H1 (cell line): ENCODE results near the gene DNER.

Experiments used
- EGR1 ChIP-seq: IDR thresholded peaks from 2 replicates; pipeline ENCODE4 v1.6.1; 2011; ENCODE audit warnings: low read depth, low read length, borderline replicate concordance
- EZH2 ChIP-seq: fragments of 200-600 bp; sonication (generic); IDR thresholded peaks from 2 replicates; pipeline ENCODE4 v1.7.1; 2012; ENCODE audit warnings: low read depth, mild to moderate bottlenecking, moderate library complexity, low read length, inconsistent platforms; ENCODE audit not compliant: severe bottlenecking
- HDAC6 ChIP-seq: IDR thresholded peaks from one replicate; pipeline ENCODE4 v1.7.1; 2012; ENCODE audit warnings: low read depth, mild to moderate bottlenecking, inconsistent platforms, low read length, moderate library complexity
- JUN ChIP-seq: IDR thresholded peaks from 2 replicates; pipeline ENCODE4 v1.6.1; 2011; ENCODE audit warnings: low read depth, mild to moderate bottlenecking, improper control_type of control experiment, low read length
- POLR2A ChIP-seq, 2 experiments: IDR thresholded peaks; 1 replicate in 1 of 2; 2 replicates in 1 of 2; pipeline ENCODE4 v1.6.1; 2011; ENCODE audit warnings: low read depth in 2 of 2, low read length in 2 of 2, mild to moderate bottlenecking in 2 of 2; ENCODE audit errors: control extremely low read depth in 1 of 2
- POLR2AphosphoS5 ChIP-seq: IDR thresholded peaks from 2 replicates; pipeline ENCODE4 v1.6.1; 2011; ENCODE audit warnings: low read depth, low read length
- RXRA ChIP-seq: IDR thresholded peaks from 2 replicates; pipeline ENCODE4 v1.6.1; 2011; ENCODE audit warnings: low read depth, mild to moderate bottlenecking, low read length, moderate library complexity; ENCODE audit not compliant: insufficient read depth
- SP2 ChIP-seq: IDR thresholded peaks from 2 replicates; pipeline ENCODE4 v1.6.1; 2012; ENCODE audit warnings: mild to moderate bottlenecking, low read length, inconsistent platforms
- SUZ12 ChIP-seq: fragments of 200-600 bp; sonication (generic); IDR thresholded peaks from 2 replicates; pipeline ENCODE4 v1.6.1; 2012; ENCODE audit warnings: mild to moderate bottlenecking, inconsistent platforms, low read length, moderate library complexity, mixed read lengths
- TF ChIP-seq, protein P1 (sequence below), 3 experiments: IDR thresholded peaks; 1 replicate in 2 of 3; 2 replicates in 1 of 3; pipeline versions ENCODE4 v1.5.1 to v1.6.1; 2011; ENCODE audit warnings: low read length in 3 of 3, mild to moderate bottlenecking in 3 of 3, inconsistent platforms in 2 of 3, low read depth in 1 of 3, moderate library complexity in 1 of 3; ENCODE audit not compliant: insufficient read depth in 1 of 3; ENCODE audit errors: control extremely low read depth in 1 of 3
- TF ChIP-seq, protein P2 (sequence below): IDR thresholded peaks from 2 replicates; pipeline ENCODE4 v1.6.1; 2011; ENCODE audit warnings: low read depth, mild to moderate bottlenecking, low read length; ENCODE audit not compliant: insufficient read depth
- TF ChIP-seq, protein P3 (sequence below): IDR thresholded peaks from 2 replicates; pipeline ENCODE4 v1.6.1; 2011; ENCODE audit warnings: low read length, improper control_type of control experiment

DNA sequence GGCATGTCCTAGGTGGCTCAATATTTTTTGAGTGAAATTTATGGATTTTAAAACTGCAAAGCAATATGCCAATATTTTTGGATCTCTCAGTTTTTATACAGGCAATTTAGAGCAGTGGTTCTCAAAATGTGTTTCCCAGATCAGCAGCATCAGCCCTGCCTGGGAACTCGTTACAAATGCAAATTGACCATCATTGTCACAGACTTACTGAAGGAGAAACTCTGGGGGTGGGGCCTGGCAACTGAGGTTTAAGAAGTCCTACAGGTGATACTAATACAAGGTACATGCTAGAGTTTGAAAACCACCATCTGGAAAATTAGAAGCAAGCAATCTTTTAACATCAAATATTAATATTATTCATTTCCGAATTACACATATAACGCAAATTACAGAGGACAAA is 227.7 kb downstream of the DNER start:
- TF ChIP-seq HDAC6, result no peak
- no peak for TF ChIP-seq SUZ12
- TF ChIP-seq RXRA, result no peak
- TF ChIP-seq, protein P1, sequence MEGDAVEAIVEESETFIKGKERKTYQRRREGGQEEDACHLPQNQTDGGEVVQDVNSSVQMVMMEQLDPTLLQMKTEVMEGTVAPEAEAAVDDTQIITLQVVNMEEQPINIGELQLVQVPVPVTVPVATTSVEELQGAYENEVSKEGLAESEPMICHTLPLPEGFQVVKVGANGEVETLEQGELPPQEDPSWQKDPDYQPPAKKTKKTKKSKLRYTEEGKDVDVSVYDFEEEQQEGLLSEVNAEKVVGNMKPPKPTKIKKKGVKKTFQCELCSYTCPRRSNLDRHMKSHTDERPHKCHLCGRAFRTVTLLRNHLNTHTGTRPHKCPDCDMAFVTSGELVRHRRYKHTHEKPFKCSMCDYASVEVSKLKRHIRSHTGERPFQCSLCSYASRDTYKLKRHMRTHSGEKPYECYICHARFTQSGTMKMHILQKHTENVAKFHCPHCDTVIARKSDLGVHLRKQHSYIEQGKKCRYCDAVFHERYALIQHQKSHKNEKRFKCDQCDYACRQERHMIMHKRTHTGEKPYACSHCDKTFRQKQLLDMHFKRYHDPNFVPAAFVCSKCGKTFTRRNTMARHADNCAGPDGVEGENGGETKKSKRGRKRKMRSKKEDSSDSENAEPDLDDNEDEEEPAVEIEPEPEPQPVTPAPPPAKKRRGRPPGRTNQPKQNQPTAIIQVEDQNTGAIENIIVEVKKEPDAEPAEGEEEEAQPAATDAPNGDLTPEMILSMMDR (IDR thresholded peaks at IDR 0.05; ENCODE audit: control extremely low read depth in 1 of 3, insufficient read depth in 1 of 3, low read depth in 1 of 3, low read length in 3 of 3), result no peak
- no peak for TF ChIP-seq EGR1
- TF ChIP-seq EZH2, result no peak
- TF ChIP-seq POLR2A (IDR thresholded peaks at IDR 0.05; ENCODE audit: control extremely low read depth in 1 of 2, low read depth in 2 of 2, low read length in 2 of 2), result no peak
- TF ChIP-seq POLR2AphosphoS5, result no peak
- TF ChIP-seq, protein P2, sequence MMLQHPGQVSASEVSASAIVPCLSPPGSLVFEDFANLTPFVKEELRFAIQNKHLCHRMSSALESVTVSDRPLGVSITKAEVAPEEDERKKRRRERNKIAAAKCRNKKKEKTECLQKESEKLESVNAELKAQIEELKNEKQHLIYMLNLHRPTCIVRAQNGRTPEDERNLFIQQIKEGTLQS, result no peak
- TF ChIP-seq JUN, result no peak
- no peak for TF ChIP-seq SP2
- TF ChIP-seq, protein P3, sequence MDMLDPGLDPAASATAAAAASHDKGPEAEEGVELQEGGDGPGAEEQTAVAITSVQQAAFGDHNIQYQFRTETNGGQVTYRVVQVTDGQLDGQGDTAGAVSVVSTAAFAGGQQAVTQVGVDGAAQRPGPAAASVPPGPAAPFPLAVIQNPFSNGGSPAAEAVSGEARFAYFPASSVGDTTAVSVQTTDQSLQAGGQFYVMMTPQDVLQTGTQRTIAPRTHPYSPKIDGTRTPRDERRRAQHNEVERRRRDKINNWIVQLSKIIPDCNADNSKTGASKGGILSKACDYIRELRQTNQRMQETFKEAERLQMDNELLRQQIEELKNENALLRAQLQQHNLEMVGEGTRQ, result no peak
